Stimulated activated naive CD4-positive, alpha-beta T cell treated with Interleukin-2 at 50 U/mL for 16 hours (primary cell): Measurements from ENCODE around the gene FAM24A.
A peak's percentile ranks its signal among the peaks of the same experiment; 100 is the strongest.

ENCODE experiments used
- DNase-seq: peaks from one replicate; lab custom pipeline; 2025; lab: John Stamatoyannopoulos, UW

The FAM24A gene

DNA sequence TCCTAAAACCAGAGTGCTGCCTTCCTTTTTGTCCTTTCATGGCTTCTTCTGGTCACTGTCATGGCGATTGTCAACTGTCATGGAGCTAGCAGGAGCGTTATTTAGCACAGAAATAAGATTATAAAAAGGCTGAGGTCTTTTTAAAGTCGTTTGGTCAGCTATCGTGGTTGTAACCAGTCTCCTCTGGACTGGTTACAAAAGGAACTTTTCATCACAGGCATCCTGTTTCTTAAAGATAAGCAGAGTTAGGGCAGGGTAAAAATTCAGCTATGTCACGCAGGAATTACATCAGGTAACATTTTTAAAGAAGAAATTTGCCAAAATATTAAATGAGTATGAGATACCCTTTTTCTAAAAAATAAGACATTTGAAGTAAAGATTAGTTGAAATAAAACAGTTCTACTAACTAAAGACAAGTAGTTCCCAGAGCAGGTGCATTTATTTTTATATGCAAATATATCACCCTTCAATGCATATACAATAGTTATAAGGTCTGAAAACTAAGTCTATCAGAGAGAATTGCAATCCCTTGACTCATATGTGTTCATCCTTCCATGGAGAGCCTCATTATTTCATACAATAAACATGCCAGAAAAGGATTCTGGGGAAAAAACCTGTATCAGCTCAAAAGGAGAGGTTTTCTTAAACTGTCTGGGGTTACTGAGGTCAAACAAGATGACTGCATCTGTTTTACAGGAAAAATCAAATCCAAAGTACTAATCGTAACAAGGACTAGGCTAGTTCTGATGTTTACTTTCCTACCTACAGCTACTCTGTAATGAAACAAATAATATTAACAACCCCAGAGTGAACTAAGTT is 20.9 kb downstream of the FAM24A start:
- DNase-seq = no peak

DNA sequence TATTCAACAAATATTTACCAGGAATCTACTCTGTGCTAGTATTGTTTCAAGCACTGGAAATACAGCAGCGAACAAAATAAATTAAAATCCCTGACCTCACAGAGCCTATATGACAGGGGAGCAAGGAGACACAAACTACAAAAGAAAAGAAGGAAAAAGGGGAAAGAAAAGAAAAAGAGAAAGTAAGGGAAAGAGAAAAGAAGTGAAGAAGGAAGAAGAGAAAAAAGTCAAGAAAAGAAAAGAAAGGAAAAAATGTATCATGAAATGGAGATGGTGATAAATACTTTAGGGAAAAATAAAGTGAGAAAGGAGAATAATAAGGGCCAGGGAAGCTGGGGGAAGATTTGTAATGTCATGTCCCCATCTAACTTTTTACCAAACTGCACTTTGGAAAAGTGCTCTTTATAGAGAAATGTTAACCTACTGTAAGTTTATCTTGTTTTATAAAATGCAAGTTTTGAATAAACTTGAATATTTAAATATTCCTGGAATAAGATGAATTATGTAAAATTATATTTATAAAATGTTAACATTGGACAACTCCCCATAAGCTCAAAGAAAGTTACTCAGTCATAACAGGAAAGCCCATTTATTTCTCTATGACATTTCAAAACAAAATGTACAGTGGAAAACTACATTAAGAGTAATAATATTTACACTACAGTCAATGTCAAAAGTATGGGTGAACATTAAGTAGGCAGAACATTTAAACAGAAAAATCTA is 28.9 kb downstream of the FAM24A start:
- no peak for DNase-seq

DNA sequence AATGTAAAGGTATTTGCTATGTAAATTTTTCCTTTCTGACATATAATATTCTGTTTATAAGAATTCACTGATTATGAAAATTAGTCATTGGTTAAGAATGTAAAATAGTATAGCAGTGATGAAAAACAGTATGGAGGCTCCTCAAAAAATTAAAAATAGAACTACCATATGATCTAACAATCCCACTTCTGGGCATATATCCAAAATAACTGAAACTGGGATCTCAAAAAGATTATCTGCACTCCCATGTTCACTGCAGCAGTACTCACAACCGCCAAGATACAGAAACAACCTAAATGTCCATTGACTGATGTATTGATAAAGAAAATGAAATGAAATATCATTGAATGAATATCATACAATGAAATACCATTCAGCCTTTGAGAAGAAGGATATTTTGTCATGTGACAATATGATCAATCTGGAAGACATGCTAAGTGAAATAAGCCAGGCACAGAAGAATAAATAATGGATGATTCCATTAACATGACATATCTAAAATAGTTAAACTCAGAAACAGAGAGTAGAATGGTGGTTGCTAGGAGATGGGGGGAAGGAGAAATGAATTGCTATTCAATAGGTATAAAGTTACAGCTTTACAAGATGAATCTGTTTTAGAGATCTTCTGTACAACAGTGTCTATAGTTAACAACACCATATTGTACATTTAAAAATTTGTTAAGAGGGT is 29.6 kb downstream of the FAM24A start:
- no peak for DNase-seq

DNA sequence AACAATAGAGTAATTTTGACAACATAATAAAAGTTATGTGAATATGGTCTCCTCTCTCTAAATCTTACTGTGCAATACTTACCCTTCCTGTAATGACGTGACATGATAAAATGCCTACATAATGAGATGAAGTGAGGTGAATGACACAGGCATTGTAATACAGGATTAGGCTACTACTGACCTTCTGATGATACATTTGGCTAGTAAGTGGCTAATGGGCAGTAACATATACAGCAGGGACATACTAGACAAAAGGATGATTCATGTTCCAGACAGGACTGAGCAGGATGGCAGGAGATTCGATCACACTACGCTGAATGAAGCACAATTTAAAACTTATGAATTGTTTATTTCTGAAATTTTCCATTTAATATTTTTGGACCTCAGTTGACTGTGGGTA is 38.9 kb downstream of the FAM24A start:
- DNase-seq = no peak

DNA sequence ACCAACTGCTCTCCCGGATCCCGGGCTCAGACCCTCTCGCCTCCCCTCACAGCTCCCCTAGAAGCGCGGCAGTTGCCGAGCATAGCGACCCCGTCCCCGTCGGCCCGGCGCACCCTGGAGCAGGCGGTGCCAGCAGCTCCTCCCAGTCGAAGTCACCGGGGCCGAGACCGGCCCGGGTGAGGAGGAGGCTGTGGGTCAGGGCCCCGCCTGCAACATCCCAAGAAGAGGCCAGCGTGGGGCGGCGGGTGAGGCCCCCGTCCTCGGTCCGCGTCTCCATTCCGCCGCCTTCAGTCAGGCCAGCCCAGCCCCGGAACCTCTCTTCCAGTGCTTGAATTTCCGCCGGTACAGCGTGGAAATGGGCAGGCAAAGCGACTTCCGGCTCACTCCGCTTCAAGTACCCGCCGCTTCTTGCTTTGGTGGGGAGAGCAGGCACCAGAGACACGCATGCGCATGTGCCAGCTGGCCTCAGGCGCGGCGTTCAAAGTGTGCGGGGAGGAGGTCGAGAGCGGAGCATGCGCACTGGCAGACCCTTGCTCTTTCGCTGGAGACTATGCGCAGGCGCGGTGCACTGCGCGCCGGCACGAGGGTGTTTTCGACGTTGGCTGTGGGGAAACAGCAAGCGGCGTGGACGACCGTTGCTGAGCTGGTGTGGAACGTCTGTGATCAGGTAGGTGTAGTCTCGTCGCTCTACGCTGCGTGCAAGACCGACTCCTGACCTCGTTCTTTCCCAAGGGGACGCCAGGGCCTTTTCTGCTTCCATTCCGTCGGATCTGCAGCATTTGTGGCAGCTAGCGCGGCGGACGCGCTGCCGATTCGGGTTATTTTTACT is 43.7 kb downstream of the FAM24A start, which contains the start of gene C10orf88:
Gene C10orf88 (minus strand): TSS at position 326 of the 829 bp plus-strand sequence. CDS start 49 bp downstream, at position 277.
- peak; percentile 98 for DNase-seq

DNA sequence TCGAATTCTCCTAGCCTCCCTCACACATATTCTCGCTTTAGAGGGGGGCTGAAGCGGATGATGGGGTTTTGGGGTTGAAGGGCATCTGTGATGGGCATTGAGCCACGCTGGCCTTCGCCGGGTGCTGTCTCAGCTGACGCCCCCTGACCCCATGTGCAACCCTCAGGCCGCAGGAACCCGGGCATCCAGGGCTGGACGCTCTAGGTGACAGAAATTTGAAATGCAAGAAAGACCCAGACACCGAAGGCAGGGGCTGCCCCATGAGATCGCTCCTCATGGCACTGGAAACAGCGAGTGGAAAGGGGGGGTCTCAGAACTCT is 44.3 kb downstream of the FAM24A start:
- no peak for DNase-seq

- no peak for DNase-seq
Observed at GRCh38 chr10:122955892-122956291, 45.5 kb downstream of the FAM24A start.

GRCh38 chr10:122957474-122957873 is 47.1 kb downstream of the FAM24A start:
- DNase-seq = no peak

DNA sequence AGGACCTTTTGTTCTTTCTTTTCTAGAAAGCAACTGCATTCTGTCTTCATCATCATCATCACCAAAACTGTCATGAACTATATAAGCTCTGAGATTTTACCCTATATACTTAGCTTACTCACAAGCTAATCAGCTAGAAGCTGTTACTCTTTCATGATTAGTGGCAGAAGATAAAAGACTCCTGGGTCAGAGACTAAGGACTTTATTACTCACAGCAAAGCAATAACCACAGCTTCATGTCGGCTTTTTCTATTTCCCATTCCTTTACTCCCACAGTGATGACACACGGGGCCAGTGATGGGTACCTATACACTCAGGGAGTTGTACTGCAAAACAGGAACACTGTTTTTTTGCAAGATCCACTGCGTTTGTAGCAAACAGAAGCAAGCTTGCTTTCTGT is 52.0 kb downstream of the FAM24A start:
- DNase-seq = no peak
